ENCODE data around the gene ASTN1.

The ASTN1 gene

GRCh38 chr1:177163844-177164379 is 600 bp downstream of the ASTN1 start:
- DNase-seq (ENCODE audit: low spot score) = no peak

- DNase-seq (ENCODE audit: low spot score) = no peak
Measured at GRCh38 chr1:177162243-177162642, 2.3 kb downstream of the ASTN1 start.

- no peak for DNase-seq (ENCODE audit: low spot score)
Measured at GRCh38 chr1:177146499-177146898, 18.0 kb downstream of the ASTN1 start.

GRCh38 chr1:177145106-177146070 is 19.1 kb downstream of the ASTN1 start:
- no peak for DNase-seq (ENCODE audit: low spot score)

- no peak for DNase-seq (ENCODE audit: low spot score)
Measured at GRCh38 chr1:177142791-177143271, 21.7 kb downstream of the ASTN1 start.

GRCh38 chr1:177142010-177142409 is 22.5 kb downstream of the ASTN1 start:
- DNase-seq (ENCODE audit: low spot score) = no peak

GRCh38 chr1:177138347-177138746 is 26.2 kb downstream of the ASTN1 start:
- no peak for DNase-seq (ENCODE audit: low spot score)

- no peak for DNase-seq (ENCODE audit: low spot score)
Measured at GRCh38 chr1:177137814-177138213, 26.7 kb downstream of the ASTN1 start.

- no peak for DNase-seq (ENCODE audit: low spot score)
Measured at GRCh38 chr1:177135250-177135649, 29.3 kb downstream of the ASTN1 start.

- no peak for DNase-seq (ENCODE audit: low spot score)
Measured at GRCh38 chr1:177133977-177134538, 30.5 kb downstream of the ASTN1 start.

- DNase-seq (ENCODE audit: low spot score) = no peak
Measured at GRCh38 chr1:177132141-177132540, 32.4 kb downstream of the ASTN1 start.

- no peak for DNase-seq (ENCODE audit: low spot score)
Measured at GRCh38 chr1:177131723-177132122, 32.8 kb downstream of the ASTN1 start.

GRCh38 chr1:177130451-177130945 is 34.0 kb downstream of the ASTN1 start:
- no peak for DNase-seq (ENCODE audit: low spot score)

- no peak for DNase-seq (ENCODE audit: low spot score)
Measured at GRCh38 chr1:177128665-177129281, 35.7 kb downstream of the ASTN1 start.

GRCh38 chr1:177126267-177126666 is 38.2 kb downstream of the ASTN1 start:
- DNase-seq (ENCODE audit: low spot score) = no peak

- no peak for DNase-seq (ENCODE audit: low spot score)
Measured at GRCh38 chr1:177124577-177125278, 39.8 kb downstream of the ASTN1 start.

- DNase-seq (ENCODE audit: low spot score) = no peak
Measured at GRCh38 chr1:177122461-177123251, 41.9 kb downstream of the ASTN1 start.

GRCh38 chr1:177119311-177119710 is 45.2 kb downstream of the ASTN1 start:
- DNase-seq (ENCODE audit: low spot score) = no peak

- DNase-seq (ENCODE audit: low spot score) = no peak
Measured at GRCh38 chr1:177118901-177119300, 45.6 kb downstream of the ASTN1 start.

GRCh38 chr1:177116941-177117340 is 47.6 kb downstream of the ASTN1 start:
- DNase-seq (ENCODE audit: low spot score) = no peak
